Activated naive CD8-positive, alpha-beta T cell (primary cell): ENCODE data around the gene PPP1R9A.

Experiments used
- H3K27ac Mint-ChIP-seq: one replicate; pipeline ENCODE4 v1.8.0; 2021; ENCODE audit warnings: mixed read lengths
- H3K27me3 Mint-ChIP-seq: one replicate; pipeline ENCODE4 v1.8.0; 2021; ENCODE audit warnings: mixed read lengths
- H3K36me3 Mint-ChIP-seq: one replicate; pipeline ENCODE4 v1.8.0; 2021; ENCODE audit warnings: mixed read lengths
- H3K4me1 Mint-ChIP-seq: one replicate; pipeline ENCODE4 v1.8.0; 2021; ENCODE audit warnings: low read depth, mixed read lengths
- H3K4me3 Mint-ChIP-seq: one replicate; pipeline ENCODE4 v1.8.0; 2021; ENCODE audit warnings: mild to moderate bottlenecking, mixed read lengths
- H3K9me3 Mint-ChIP-seq: one replicate; pipeline ENCODE4 v1.8.0; 2021; ENCODE audit warnings: low read depth, mixed read lengths

The PPP1R9A gene

GRCh38 chr7:94901981-94902380, 5.4 kb upstream of the PPP1R9A start:
- Mint-ChIP-seq H3K36me3 (no peaks in the 10 kb centered on the region), H3K4me1 (no peaks in the 10 kb centered on the region), H3K27ac (no peak overlapping the region), H3K4me3 (no peak overlapping the region), H3K27me3 (peaks cover 15% of the 10 kb centered on the region), H3K9me3 (no peaks in the 10 kb centered on the region)

GRCh38 chr7:94903971-94904370, 3.4 kb upstream of the PPP1R9A start:
- Mint-ChIP-seq H3K4me3 (no peak overlapping the region), H3K27me3 (peaks cover 21% of the 10 kb centered on the region), H3K27ac (no peak overlapping the region), H3K4me1 (peaks cover 3% of the 10 kb centered on the region), H3K9me3 (no peaks in the 10 kb centered on the region), H3K36me3 (no peaks in the 10 kb centered on the region)

- Mint-ChIP-seq H3K36me3 (no peaks in the 10 kb centered on the region), H3K27ac (no peak overlapping the region), H3K4me3 (no peak overlapping the region), H3K4me1 (peaks cover 3% of the 10 kb centered on the region), H3K27me3 (peaks cover 27% of the 10 kb centered on the region), H3K9me3 (no peaks in the 10 kb centered on the region)
Measured at GRCh38 chr7:94904982-94905381, 2.4 kb upstream of the PPP1R9A start.

GRCh38 chr7:94906065-94906851, 1.1 kb upstream of the PPP1R9A start:
- Mint-ChIP-seq H3K4me3 (no peak overlapping the region), H3K27me3 (peaks cover 34% of the 10 kb centered on the region), H3K9me3 (no peaks in the 10 kb centered on the region), H3K27ac (no peak overlapping the region), H3K36me3 (no peaks in the 10 kb centered on the region), H3K4me1 (peaks cover 3% of the 10 kb centered on the region)

GRCh38 chr7:94907811-94908322, 473 bp downstream of the PPP1R9A start:
- Mint-ChIP-seq H3K9me3 (no peaks in the 10 kb centered on the region), H3K36me3 (no peaks in the 10 kb centered on the region), H3K4me1 (peaks cover 3% of the 10 kb centered on the region), H3K27me3 (peaks cover 35% of the 10 kb centered on the region), H3K27ac (no peak overlapping the region), H3K4me3 (peak overlapping the region; percentile 42)

- Mint-ChIP-seq H3K9me3 (no peaks in the 10 kb centered on the region), H3K4me3 (peak overlapping the region; percentile 42), H3K27me3 (peaks cover 33% of the 10 kb centered on the region), H3K27ac (no peak overlapping the region), H3K4me1 (peaks cover 3% of the 10 kb centered on the region), H3K36me3 (no peaks in the 10 kb centered on the region)
Measured at GRCh38 chr7:94908323-94909178, 1.2 kb downstream of the PPP1R9A start.

GRCh38 chr7:94909179-94909466, 1.7 kb downstream of the PPP1R9A start:
- H3K4me1 Mint-ChIP-seq, result peaks cover 3% of the 10 kb centered on the region
- H3K9me3 Mint-ChIP-seq, result no peaks in the 10 kb centered on the region
- H3K27ac Mint-ChIP-seq, result no peak overlapping the region
- peaks cover 33% of the 10 kb centered on the region for H3K27me3 Mint-ChIP-seq
- H3K4me3 Mint-ChIP-seq, result no peak overlapping the region
- H3K36me3 Mint-ChIP-seq, result no peaks in the 10 kb centered on the region

- Mint-ChIP-seq H3K27ac (no peak overlapping the region), H3K9me3 (no peaks in the 10 kb centered on the region), H3K27me3 (peaks cover 21% of the 10 kb centered on the region), H3K36me3 (no peaks in the 10 kb centered on the region), H3K4me1 (peaks cover 3% of the 10 kb centered on the region), H3K4me3 (no peak overlapping the region)
Measured at GRCh38 chr7:94912085-94912484, 4.7 kb downstream of the PPP1R9A start.

- Mint-ChIP-seq H3K27ac (no peak overlapping the region), H3K4me3 (no peak overlapping the region), H3K27me3 (peaks cover 19% of the 10 kb centered on the region), H3K4me1 (peaks cover 1% of the 10 kb centered on the region), H3K36me3 (no peaks in the 10 kb centered on the region), H3K9me3 (no peaks in the 10 kb centered on the region)
Measured at GRCh38 chr7:94913391-94913790, 6.0 kb downstream of the PPP1R9A start.

GRCh38 chr7:94921911-94922310, 14.5 kb downstream of the PPP1R9A start:
- Mint-ChIP-seq H3K4me1 (no peaks in the 10 kb centered on the region), H3K27me3 (peaks cover 6% of the 10 kb centered on the region), H3K36me3 (no peaks in the 10 kb centered on the region), H3K4me3 (no peak overlapping the region), H3K9me3 (no peaks in the 10 kb centered on the region), H3K27ac (no peak overlapping the region)

GRCh38 chr7:94922457-94922856, 15.1 kb downstream of the PPP1R9A start:
- H3K4me1 Mint-ChIP-seq, result no peaks in the 10 kb centered on the region
- H3K27ac Mint-ChIP-seq, result no peak overlapping the region
- H3K36me3 Mint-ChIP-seq, result no peaks in the 10 kb centered on the region
- H3K9me3 Mint-ChIP-seq, result no peaks in the 10 kb centered on the region
- no peak overlapping the region for H3K4me3 Mint-ChIP-seq
- peaks cover 6% of the 10 kb centered on the region for H3K27me3 Mint-ChIP-seq

GRCh38 chr7:94923412-94923811, 16.0 kb downstream of the PPP1R9A start:
- Mint-ChIP-seq H3K4me1 (no peaks in the 10 kb centered on the region), H3K36me3 (no peaks in the 10 kb centered on the region), H3K4me3 (no peak overlapping the region)

GRCh38 chr7:94928168-94928707, 20.8 kb downstream of the PPP1R9A start:
- no peaks in the 10 kb centered on the region for H3K4me1 Mint-ChIP-seq
- no peak overlapping the region for H3K4me3 Mint-ChIP-seq
- peaks cover 2% of the 10 kb centered on the region for H3K27me3 Mint-ChIP-seq
- H3K36me3 Mint-ChIP-seq, result no peaks in the 10 kb centered on the region
- no peaks in the 10 kb centered on the region for H3K9me3 Mint-ChIP-seq
- H3K27ac Mint-ChIP-seq, result no peak overlapping the region

More at GRCh38 chr7:94923412-94923811, 16.0 kb downstream of the PPP1R9A start:
- no peaks in the 10 kb centered on the region for H3K9me3 Mint-ChIP-seq
- H3K27me3 Mint-ChIP-seq, result peaks cover 6% of the 10 kb centered on the region
- H3K27ac Mint-ChIP-seq, result no peak overlapping the region

GRCh38 chr7:94933256-94933990, 26.0 kb downstream of the PPP1R9A start:
- Mint-ChIP-seq H3K4me3 (no peak overlapping the region), H3K9me3 (no peaks in the 10 kb centered on the region), H3K36me3 (no peaks in the 10 kb centered on the region), H3K27ac (no peak overlapping the region), H3K27me3 (peaks cover 2% of the 10 kb centered on the region), H3K4me1 (no peaks in the 10 kb centered on the region)
